WERI-Rb-1 (cell line): ENCODE results near the gene MCTP1.
"Not testable (repeated sequence)": the region's sequence is repeated elsewhere in the genome, so short reads cannot be mapped to it uniquely, and the experiment has no call there.

Source experiments
- DNase-seq: peaks from one replicate; pipeline ENCODE4 v3.0.0-alpha.2; 2020
- H3K27ac ChIP-seq: fragments of 250-450 bp; sonication (Bioruptor Pico); 2 replicates; pipeline ENCODE4 v1.5.1; 2020; ENCODE audit warnings: mild to moderate bottlenecking, moderate library complexity
- H3K27me3 ChIP-seq: fragments of 250-450 bp; sonication (Bioruptor Pico); 2 replicates; pipeline ENCODE4 v1.5.1; 2021; ENCODE audit warnings: mild to moderate bottlenecking, low read depth, moderate library complexity; ENCODE audit not compliant: insufficient read depth, severe bottlenecking
- H3K36me3 ChIP-seq: fragments of 250-450 bp; sonication (Bioruptor Pico); 2 replicates; pipeline ENCODE4 v1.5.1; 2020; ENCODE audit warnings: mild to moderate bottlenecking, moderate library complexity
- H3K4me3 ChIP-seq: 2 replicates; pipeline ENCODE4 v1.5.1; 2011; ENCODE audit warnings: low read depth, mild to moderate bottlenecking, control low read depth, low read length
- H3K9me3 ChIP-seq: fragments of 250-450 bp; sonication (Bioruptor Pico); 2 replicates; pipeline ENCODE4 v1.5.1; 2021; ENCODE audit warnings: mild to moderate bottlenecking, moderate library complexity; ENCODE audit not compliant: severe bottlenecking
- TF ChIP-seq, protein P1 (sequence below): IDR thresholded peaks from 2 replicates; pipeline ENCODE4 v1.5.1; 2011; ENCODE audit warnings: low read depth, mild to moderate bottlenecking, control low read depth, inconsistent platforms, low read length

Gene MCTP1

DNA sequence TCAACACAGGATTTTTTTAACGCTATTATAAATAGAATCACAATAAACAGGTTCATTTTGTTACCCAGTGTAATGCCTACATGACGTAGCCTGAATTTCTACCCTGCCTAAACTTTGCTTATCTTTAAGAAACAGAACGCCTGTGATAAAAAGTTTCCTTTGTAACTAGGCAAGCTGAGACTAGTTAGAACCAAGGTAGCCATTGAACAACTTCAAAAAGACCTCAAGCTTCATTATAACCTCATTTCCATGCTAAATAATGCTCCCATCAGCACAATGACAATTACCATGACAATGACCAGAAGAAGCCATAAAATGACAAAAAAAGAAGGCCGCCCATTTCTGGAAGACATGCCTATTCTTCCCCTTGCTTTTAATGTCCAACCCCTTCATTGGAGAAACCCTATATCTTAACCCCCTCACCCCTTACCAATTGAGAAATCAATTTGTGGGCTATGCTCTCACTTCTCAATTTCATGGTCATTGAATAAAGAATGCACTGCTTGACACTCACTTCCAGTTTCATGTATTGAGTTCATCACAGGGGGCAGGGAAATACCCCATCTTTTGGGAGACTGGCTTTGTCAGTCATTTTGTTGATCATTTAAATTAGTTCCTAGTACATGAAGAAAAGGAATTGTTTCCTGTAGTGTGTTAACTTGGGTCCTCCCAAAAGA is 276.8 kb downstream of the MCTP1 start:
- no peak for DNase-seq
- no peaks in the 10 kb centered on the region for H3K36me3 ChIP-seq
- no peak overlapping the region for H3K27ac ChIP-seq
- TF ChIP-seq, protein P1, sequence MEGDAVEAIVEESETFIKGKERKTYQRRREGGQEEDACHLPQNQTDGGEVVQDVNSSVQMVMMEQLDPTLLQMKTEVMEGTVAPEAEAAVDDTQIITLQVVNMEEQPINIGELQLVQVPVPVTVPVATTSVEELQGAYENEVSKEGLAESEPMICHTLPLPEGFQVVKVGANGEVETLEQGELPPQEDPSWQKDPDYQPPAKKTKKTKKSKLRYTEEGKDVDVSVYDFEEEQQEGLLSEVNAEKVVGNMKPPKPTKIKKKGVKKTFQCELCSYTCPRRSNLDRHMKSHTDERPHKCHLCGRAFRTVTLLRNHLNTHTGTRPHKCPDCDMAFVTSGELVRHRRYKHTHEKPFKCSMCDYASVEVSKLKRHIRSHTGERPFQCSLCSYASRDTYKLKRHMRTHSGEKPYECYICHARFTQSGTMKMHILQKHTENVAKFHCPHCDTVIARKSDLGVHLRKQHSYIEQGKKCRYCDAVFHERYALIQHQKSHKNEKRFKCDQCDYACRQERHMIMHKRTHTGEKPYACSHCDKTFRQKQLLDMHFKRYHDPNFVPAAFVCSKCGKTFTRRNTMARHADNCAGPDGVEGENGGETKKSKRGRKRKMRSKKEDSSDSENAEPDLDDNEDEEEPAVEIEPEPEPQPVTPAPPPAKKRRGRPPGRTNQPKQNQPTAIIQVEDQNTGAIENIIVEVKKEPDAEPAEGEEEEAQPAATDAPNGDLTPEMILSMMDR: no peak
- H3K27me3 ChIP-seq: no peaks in the 10 kb centered on the region
- no peak overlapping the region for H3K4me3 ChIP-seq
- no peaks in the 10 kb centered on the region for H3K9me3 ChIP-seq

DNA sequence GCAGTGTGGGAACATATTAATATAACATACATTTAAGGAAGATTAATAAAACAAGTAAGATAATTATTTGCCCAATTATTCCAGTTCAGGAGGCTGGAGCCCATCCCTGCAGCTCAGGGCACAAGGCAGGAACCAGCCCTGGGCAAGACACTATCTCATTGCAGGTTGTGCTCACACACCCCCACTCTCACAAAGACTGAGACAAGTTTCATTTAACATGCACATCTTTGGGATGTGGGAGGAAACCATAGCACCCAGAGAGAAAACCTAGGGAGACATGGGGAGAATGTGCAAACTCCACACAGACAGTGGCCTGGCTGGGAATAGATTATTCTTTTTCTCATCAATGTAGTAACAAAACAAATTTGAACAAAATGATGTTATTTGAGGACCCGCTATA is 279.1 kb downstream of the MCTP1 start:
- no peak for DNase-seq
- Histone ChIP-seq H3K27me3 (no peaks in the 10 kb centered on the region), H3K4me3 (no peak overlapping the region), H3K9me3 (no peaks in the 10 kb centered on the region), H3K36me3 (no peaks in the 10 kb centered on the region), H3K27ac (no peak overlapping the region)
- TF ChIP-seq, protein P1: no peak

DNA sequence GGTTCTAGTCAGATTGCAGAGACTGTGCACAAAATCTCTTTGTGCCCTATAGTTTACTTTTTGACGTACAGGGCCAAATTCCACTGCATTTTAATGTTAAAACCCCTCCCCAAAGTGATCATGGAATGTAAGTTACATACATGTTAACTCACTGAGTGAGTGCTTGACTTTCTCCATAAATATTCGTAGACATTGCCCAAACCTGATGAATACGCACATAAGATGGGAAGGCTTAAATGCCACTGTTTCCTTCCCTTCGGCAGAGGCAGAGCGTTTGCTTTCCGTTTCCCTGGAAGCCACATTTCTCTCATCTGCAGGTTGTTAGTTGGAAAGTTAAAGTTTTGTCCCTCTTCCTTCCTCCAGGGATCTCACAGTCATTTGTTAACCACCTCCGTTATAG is 286.2 kb downstream of the MCTP1 start:
- DNase-seq: no peak
- TF ChIP-seq, protein P1: no peak
- H3K27ac ChIP-seq: no peak overlapping the region
- H3K9me3 ChIP-seq: no peaks in the 10 kb centered on the region
- no peak overlapping the region for H3K4me3 ChIP-seq
- H3K36me3 ChIP-seq: no peaks in the 10 kb centered on the region
- no peaks in the 10 kb centered on the region for H3K27me3 ChIP-seq

DNA sequence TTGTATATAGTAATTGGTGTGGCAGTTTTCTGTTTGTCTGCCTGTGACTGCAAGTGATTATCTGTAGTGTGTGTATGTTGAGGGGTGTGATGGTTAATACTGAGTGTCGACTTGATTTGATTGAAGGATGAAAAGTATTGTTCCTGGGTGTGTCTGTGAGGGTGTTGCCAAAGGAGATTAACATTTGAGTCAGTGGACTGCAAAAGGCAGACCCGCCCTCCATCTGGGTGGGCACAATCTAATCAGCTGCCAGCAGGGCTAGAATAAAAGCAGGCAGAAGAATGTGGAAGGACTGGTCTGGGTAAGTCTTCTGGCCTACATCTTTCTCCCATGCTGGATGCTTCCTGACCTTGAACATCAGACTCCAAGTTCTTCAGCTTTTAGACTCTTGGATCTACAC is 290.4 kb downstream of the MCTP1 start:
- H3K36me3 ChIP-seq: not testable (repeated sequence)

DNA sequence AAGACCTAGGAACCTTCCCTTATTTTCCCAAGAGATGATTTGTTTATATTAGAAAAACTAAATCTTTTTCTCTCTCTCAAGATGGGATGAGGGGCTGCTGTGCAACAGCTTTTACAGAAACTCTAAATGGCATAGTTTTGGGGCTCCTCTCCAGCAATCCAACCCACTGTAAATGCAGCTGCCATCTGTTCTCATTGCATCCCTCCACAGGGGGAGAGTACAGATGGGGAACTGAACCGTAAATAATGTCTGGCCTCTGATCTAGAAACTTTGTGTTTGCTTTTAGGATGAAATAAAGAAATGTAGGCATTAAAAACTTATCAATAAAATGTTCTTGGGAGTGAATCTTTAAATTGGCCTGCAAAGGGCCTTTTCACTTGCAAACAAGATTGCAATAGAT is 291.4 kb downstream of the MCTP1 start:
- no peak for DNase-seq
- Histone ChIP-seq H3K9me3 (no peaks in the 10 kb centered on the region), H3K36me3 (no peaks in the 10 kb centered on the region), H3K27me3 (no peaks in the 10 kb centered on the region), H3K27ac (no peak overlapping the region), H3K4me3 (no peak overlapping the region)
- TF ChIP-seq, protein P1: no peak

More for the DNA sequence above, 290.4 kb downstream of the MCTP1 start:
- not testable (repeated sequence) for H3K4me3 ChIP-seq, H3K9me3 ChIP-seq, DNase-seq, H3K27ac ChIP-seq, H3K27me3 ChIP-seq

DNA sequence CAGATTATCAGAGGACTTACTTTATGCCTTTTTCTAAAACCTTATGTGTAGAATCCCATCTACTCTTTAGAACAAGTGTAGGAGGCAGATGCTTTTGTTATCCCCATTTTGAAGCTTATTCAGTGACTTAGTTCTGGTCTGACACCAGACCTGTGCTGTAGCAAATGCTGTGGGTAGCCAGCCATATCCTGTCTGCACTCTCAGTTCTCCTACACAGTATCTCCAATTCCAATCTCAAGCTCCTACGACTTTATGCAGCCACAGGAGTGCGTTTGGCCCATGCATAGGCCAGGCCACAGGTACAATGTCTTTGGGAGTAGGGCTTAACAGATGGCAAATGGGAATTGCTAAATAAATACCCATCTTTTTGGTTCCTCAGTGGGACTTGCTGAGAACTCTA is 292.6 kb downstream of the MCTP1 start:
- no peak for DNase-seq
- no peaks in the 10 kb centered on the region for H3K36me3 ChIP-seq
- no peaks in the 10 kb centered on the region for H3K9me3 ChIP-seq
- H3K27ac ChIP-seq: no peak overlapping the region
- H3K27me3 ChIP-seq: no peaks in the 10 kb centered on the region
- TF ChIP-seq, protein P1: no peak
- no peak overlapping the region for H3K4me3 ChIP-seq
